Progenitor cell of endocrine pancreas (in vitro differentiated cells): ENCODE results near the gene NR2E3. TPM values are rescaled to one million over a fixed set of nuclear protein-coding genes. Genes with fewer than 3 reads are reported as not detected.

ENCODE experiments used
- DNase-seq: peaks from one replicate; pipeline ENCODE4 v3.0.0; 2021; ENCODE audit warnings: low spot score; ENCODE audit not compliant: unreplicated experiment
- H3K27ac Mint-ChIP-seq: 2 replicates; pipeline ENCODE4 v1.8.0; 2021; ENCODE audit warnings: mild to moderate bottlenecking, moderate library complexity, mixed read lengths
- H3K27me3 Mint-ChIP-seq: 2 replicates; pipeline ENCODE4 v1.8.0; 2021; ENCODE audit warnings: mixed read lengths
- H3K36me3 Mint-ChIP-seq: 2 replicates; pipeline ENCODE4 v1.8.0; 2022; ENCODE audit warnings: mixed read lengths; ENCODE audit not compliant: insufficient read depth
- H3K4me1 Mint-ChIP-seq: 2 replicates; pipeline ENCODE4 v1.8.0; 2021; ENCODE audit warnings: low read depth, mixed read lengths
- H3K4me3 Mint-ChIP-seq: 2 replicates; pipeline ENCODE4 v1.8.0; 2021; ENCODE audit warnings: low read depth, mild to moderate bottlenecking, moderate library complexity, mixed read lengths
- H3K9me3 Mint-ChIP-seq: 2 replicates; pipeline ENCODE4 v1.8.0; 2021; ENCODE audit warnings: low read depth, mixed read lengths
- CTCF ChIP-seq: fragments of 200-600 bp; sonication (generic); IDR thresholded peaks from one replicate; pipeline ENCODE4 v1.5.0; 2021; ENCODE audit warnings: antibody characterized with exemption, mild to moderate bottlenecking; ENCODE audit not compliant: unreplicated experiment
- total RNA-seq: library from RNA; stranded (reverse); gene quantifications from 2 replicates; pipeline ENCODE4 v1.2.1, GENCODE V29; 2021

Gene NR2E3
- total RNA-seq, 1 donor from 2014 or later = not detected

GRCh38 chr15:71812966-71813722 lies 2.8 kb downstream of the NR2E3 start:
- no peak for DNase-seq
- Mint-ChIP-seq H3K4me1 (no peaks in the 10 kb centered on the region), H3K27ac (no peak overlapping the region), H3K27me3 (peaks cover 10% of the 10 kb centered on the region), H3K36me3 (no peaks in the 10 kb centered on the region), H3K4me3 (no peak overlapping the region), H3K9me3 (peaks cover 2% of the 10 kb centered on the region)
- no peak for TF ChIP-seq CTCF

- no peak for TF ChIP-seq CTCF
- no peaks in the 10 kb centered on the region for H3K4me1 Mint-ChIP-seq
- no peak for DNase-seq
- H3K9me3 Mint-ChIP-seq = peaks cover 6% of the 10 kb centered on the region
- H3K27me3 Mint-ChIP-seq = peaks cover 6% of the 10 kb centered on the region
- H3K4me3 Mint-ChIP-seq = no peak overlapping the region
- H3K27ac Mint-ChIP-seq = no peak overlapping the region
- no peaks in the 10 kb centered on the region for H3K36me3 Mint-ChIP-seq
These were observed 3.5 kb downstream of the NR2E3 start for GRCh38 chr15:71813723-71814470.

GRCh38 chr15:71815301-71815700 lies 4.9 kb downstream of the NR2E3 start:
- no peak overlapping the region for H3K4me3 Mint-ChIP-seq
- TF ChIP-seq CTCF = no peak
- H3K4me1 Mint-ChIP-seq = no peaks in the 10 kb centered on the region
- H3K9me3 Mint-ChIP-seq = peaks cover 10% of the 10 kb centered on the region
- no peak overlapping the region for H3K27ac Mint-ChIP-seq
- peaks cover under 1% of the 10 kb centered on the region for H3K36me3 Mint-ChIP-seq
- no peak for DNase-seq
- peaks cover 3% of the 10 kb centered on the region for H3K27me3 Mint-ChIP-seq

- H3K27ac Mint-ChIP-seq = no peak overlapping the region
- no peak for TF ChIP-seq CTCF
These were observed 7.0 kb downstream of the NR2E3 start for GRCh38 chr15:71817351-71817750.

GRCh38 chr15:71820127-71820526 lies 9.8 kb downstream of the NR2E3 start:
- no peaks in the 10 kb centered on the region for H3K27me3 Mint-ChIP-seq
- H3K9me3 Mint-ChIP-seq = peaks cover 21% of the 10 kb centered on the region
- no peaks in the 10 kb centered on the region for H3K4me1 Mint-ChIP-seq
- H3K4me3 Mint-ChIP-seq = no peak overlapping the region
- no peak overlapping the region for H3K27ac Mint-ChIP-seq
- no peak for DNase-seq
- H3K36me3 Mint-ChIP-seq = peaks cover 15% of the 10 kb centered on the region
- no peak for TF ChIP-seq CTCF

More at GRCh38 chr15:71817351-71817750, 7.0 kb downstream of the NR2E3 start:
- Mint-ChIP-seq H3K4me3 (no peak overlapping the region), H3K27me3 (peaks cover 3% of the 10 kb centered on the region), H3K36me3 (peaks cover 7% of the 10 kb centered on the region), H3K9me3 (peaks cover 17% of the 10 kb centered on the region), H3K4me1 (no peaks in the 10 kb centered on the region)
- no peak for DNase-seq
